Measurements from ENCODE around the gene MRAS. TPM values are rescaled to one million over a fixed set of nuclear protein-coding genes. Genes with fewer than 3 reads are reported as not detected.

Gene MRAS
- total RNA-seq, 1 donor from 2014 or later: not detected

DNA sequence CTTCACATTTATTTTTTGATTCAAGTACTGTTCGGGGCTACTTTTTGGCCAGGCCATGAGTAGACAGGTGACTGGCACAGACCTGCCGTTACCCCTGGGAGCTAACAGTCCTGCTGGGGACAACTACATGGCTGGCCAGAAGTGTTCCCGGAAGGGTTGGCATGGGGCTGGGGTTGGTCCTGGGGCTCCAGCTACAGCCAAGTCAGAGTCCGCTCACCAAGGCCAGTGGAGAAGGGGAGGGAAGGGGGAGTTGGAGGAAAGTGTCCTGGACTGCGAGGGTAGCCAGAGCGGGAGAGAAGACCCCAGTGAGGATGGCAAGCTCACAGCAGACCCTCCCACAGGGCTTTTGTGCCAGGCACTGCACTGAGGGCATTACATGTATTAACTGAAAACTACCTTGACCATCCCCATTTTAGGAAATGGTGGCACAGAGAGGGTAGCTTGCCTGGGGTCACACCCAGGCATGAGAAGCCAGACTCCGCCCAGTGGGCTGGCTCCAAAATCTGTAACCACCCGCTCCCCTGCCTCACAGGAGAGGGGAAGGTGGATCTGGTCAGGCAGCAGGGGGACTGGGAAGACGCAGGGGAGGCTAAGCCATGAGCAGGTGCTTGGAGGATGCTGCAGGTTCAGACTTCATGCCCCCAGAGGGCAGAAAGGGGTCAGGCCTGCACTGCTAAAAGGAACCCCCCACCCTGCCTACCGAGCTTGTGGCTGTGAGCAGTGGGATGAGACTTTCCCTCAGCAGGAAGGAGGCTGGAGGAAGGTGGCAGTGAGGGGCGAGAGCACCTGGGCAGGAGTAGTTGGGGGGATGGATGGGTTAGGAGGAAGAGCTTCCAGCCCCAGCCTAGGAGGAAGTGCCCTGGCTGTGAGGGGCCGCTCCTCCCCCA, 47.7 kb downstream of the MRAS start:
- no peaks in the 10 kb centered on the region for H3K36me3 Mint-ChIP-seq (ENCODE audit: low read depth)
- H3K27ac Mint-ChIP-seq: no peak overlapping the region
- no peak overlapping the region for H3K4me3 Mint-ChIP-seq
- intact Hi-C loops (cut with micrococcal nuclease): no loop called here
- DNase-seq: no peak
- no peaks in the 10 kb centered on the region for H3K4me1 Mint-ChIP-seq
- H3K9me3 Mint-ChIP-seq: no peaks in the 10 kb centered on the region
- H3K27me3 Mint-ChIP-seq: peaks cover 2% of the 10 kb centered on the region

- Mint-ChIP-seq H3K27me3 (peaks cover 5% of the 10 kb centered on the region), H3K9me3 (no peaks in the 10 kb centered on the region), H3K36me3 (ENCODE audit: low read depth) (no peaks in the 10 kb centered on the region), H3K27ac (no peak overlapping the region), H3K4me3 (no peak overlapping the region), H3K4me1 (no peaks in the 10 kb centered on the region)
- intact Hi-C loops (cut with micrococcal nuclease): no loop called here
- DNase-seq: no peak
These were observed 48.5 kb downstream of the MRAS start for GRCh38 chr3:138396752-138397410.

DNA sequence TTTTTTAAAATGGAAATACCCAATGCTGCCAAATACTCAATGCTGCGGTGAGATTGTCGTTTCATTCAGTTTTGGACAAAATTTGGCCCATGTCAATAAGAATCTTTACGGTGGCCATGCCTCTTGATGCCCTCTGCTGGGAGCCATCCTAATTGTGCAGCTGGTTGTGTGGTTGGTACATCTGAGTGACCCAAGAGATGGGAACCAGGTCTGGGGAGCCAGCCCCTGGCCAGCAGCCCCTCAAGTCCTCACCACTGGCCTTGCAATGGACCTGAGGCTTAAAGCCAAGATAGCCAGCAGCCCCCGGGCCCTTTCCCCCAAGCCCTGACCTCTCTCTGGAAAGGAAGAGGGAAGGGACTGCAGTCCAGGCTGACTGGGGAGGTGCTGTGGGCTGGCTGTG, 49.6 kb downstream of the MRAS start:
- peaks cover 3% of the 10 kb centered on the region for H3K27me3 Mint-ChIP-seq
- no peaks in the 10 kb centered on the region for H3K4me1 Mint-ChIP-seq
- no peaks in the 10 kb centered on the region for H3K9me3 Mint-ChIP-seq
- H3K4me3 Mint-ChIP-seq: no peak overlapping the region
- intact Hi-C loops (cut with micrococcal nuclease): no loop called here
- H3K27ac Mint-ChIP-seq: no peak overlapping the region
- H3K36me3 Mint-ChIP-seq (ENCODE audit: low read depth): no peaks in the 10 kb centered on the region
- DNase-seq: no peak

DNA sequence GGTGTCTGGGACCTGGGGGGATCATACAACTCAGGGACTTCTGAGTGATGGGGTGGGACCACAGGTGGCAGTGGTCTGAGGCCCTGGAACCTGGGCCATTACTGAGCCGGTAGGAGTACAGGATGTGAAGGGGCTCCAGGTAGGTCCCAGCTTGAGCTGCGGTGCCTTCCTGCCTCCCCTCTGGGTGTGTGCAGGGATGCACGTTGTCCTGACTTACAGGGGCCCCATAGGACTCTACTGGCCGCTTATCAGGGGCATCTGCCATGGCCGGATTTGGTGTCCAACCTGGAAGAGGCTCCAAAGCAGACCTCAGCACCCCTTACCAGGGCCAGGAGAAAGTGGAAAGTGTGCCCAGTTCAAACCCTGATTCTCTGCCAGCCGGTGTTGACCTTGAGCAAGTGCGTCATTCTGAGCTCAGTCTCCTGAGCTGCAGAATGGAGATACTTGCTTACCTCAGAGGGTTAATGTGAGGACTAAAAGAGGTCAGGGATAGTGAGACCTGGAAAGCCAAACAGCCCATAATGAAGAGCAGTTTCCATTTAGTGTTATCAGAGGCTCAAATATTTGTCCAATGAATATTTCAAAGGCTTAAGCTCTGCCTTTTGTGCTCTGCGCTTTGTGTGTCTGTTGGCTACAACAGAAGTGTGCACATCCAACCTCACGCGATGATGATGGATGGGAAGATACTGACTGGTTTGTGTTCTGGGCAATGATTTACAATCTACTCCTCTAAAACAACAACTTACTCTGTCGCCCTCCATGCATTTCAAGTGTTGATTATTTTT, 50.6 kb downstream of the MRAS start:
- intact Hi-C loops (cut with micrococcal nuclease): no loop called here
- H3K9me3 Mint-ChIP-seq: no peaks in the 10 kb centered on the region
- H3K4me3 Mint-ChIP-seq: no peak overlapping the region
- peaks cover 3% of the 10 kb centered on the region for H3K27me3 Mint-ChIP-seq
- H3K36me3 Mint-ChIP-seq (ENCODE audit: low read depth): no peaks in the 10 kb centered on the region
- no peak overlapping the region for H3K27ac Mint-ChIP-seq
- no peaks in the 10 kb centered on the region for H3K4me1 Mint-ChIP-seq
- no peak for DNase-seq

- Mint-ChIP-seq H3K9me3 (no peaks in the 10 kb centered on the region), H3K27me3 (peaks cover 3% of the 10 kb centered on the region), H3K4me3 (no peak overlapping the region), H3K4me1 (no peaks in the 10 kb centered on the region), H3K27ac (no peak overlapping the region), H3K36me3 (ENCODE audit: low read depth) (no peaks in the 10 kb centered on the region)
- no peak for DNase-seq
- intact Hi-C loops (cut with micrococcal nuclease): no loop called here
These were observed 51.4 kb downstream of the MRAS start for GRCh38 chr3:138399766-138400165.

GRCh38 chr3:138400651-138401070, 52.3 kb downstream of the MRAS start:
- Mint-ChIP-seq H3K27me3 (peaks cover 5% of the 10 kb centered on the region), H3K36me3 (ENCODE audit: low read depth) (no peaks in the 10 kb centered on the region), H3K27ac (no peak overlapping the region), H3K4me1 (no peaks in the 10 kb centered on the region), H3K9me3 (no peaks in the 10 kb centered on the region), H3K4me3 (no peak overlapping the region)
- DNase-seq: no peak
- intact Hi-C loops (cut with micrococcal nuclease): no loop called here

DNA sequence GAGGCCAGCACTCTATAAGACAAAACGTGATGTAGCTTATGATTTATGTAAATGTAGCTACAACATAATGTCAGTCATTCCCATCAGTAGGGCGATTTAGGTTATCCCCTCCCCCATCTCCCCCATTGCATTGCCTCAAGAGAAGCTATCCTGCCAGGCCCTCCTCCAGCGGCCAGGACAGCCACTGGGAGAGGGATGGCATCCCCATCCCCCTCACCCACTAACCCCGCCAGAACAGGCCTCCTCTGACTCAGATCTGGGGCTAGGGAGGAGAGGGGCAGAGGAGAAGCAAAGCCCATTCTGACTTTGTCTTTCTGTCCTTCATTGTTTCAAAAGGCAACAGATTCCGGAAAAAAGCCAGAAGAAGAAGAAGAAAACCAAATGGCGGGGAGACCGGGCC, 53.5 kb downstream of the MRAS start:
- Mint-ChIP-seq H3K9me3 (no peaks in the 10 kb centered on the region), H3K4me1 (no peaks in the 10 kb centered on the region), H3K27me3 (peaks cover 7% of the 10 kb centered on the region), H3K36me3 (ENCODE audit: low read depth) (no peaks in the 10 kb centered on the region), H3K4me3 (no peak overlapping the region), H3K27ac (no peak overlapping the region)
- DNase-seq: no peak
- intact Hi-C loops (cut with micrococcal nuclease): no loop called here

DNA sequence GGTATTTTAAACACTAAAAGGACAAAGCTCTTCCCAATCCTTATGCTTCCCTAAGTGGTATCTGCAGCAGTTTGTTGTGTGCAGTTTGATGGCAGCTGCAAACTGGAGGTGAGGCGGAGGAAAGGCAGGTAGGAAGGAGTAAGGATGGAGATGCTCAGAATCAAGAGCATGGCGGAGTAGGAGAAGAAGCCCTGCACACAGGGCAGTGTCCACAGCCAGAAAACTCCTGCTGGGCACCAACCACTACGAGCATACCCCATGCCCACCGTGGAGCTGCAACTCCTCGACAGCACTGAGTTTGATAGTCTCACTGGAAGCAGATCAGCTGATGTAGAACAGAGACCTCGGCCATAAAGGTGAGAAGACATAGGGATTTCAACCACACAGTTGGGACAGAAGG, 55.7 kb downstream of the MRAS start:
- Mint-ChIP-seq H3K4me1 (no peaks in the 10 kb centered on the region), H3K36me3 (ENCODE audit: low read depth) (no peaks in the 10 kb centered on the region), H3K27ac (no peak overlapping the region), H3K4me3 (no peak overlapping the region), H3K27me3 (peaks cover 13% of the 10 kb centered on the region), H3K9me3 (no peaks in the 10 kb centered on the region)
- no peak for DNase-seq
- intact Hi-C loops (cut with micrococcal nuclease): no loop called here

DNA sequence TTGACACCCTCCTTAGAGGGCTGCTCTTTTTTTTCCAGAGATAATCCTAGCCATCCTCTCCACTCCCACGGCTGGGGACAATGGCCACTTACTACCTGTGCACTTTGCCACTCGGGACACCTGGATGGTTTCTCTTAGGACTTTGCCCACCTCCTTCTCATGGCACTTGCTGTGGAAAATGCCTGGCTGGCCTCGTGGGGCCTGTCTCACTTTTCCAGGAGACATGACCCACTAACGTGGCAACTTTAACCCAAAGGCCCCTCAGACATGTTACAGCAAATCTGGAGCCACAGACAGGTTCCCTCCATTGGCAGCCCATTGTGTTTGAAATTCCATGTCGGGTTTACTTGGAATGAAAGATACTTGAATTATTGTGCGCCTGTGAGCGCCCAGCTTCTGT, 56.6 kb downstream of the MRAS start:
- Mint-ChIP-seq H3K4me3 (no peak overlapping the region), H3K36me3 (ENCODE audit: low read depth) (no peaks in the 10 kb centered on the region), H3K4me1 (no peaks in the 10 kb centered on the region), H3K27ac (no peak overlapping the region), H3K9me3 (no peaks in the 10 kb centered on the region), H3K27me3 (peaks cover 13% of the 10 kb centered on the region)
- intact Hi-C loops (cut with micrococcal nuclease): no loop called here
- no peak for DNase-seq

DNA sequence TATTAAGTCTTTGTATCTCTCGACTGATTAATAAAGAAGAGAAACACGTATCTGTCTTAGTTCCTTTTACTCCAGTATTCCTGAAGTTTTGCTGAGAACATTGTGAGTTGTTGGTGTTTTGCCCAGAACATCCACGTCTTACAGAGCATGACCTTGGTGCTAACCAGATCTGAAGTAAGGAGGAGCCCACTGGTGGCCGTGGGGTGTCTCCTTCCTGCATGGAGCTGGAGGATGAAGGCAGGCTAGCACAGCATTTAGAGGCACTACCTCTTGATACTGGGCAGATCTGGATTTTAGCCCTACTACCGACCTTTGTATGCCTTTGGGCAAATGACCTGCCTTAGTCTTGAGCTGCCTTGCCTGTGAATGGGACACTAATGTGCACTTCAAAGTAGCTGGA, 57.1 kb downstream of the MRAS start:
- no peak for DNase-seq
- intact Hi-C loops (cut with micrococcal nuclease): no loop called here
- no peak overlapping the region for H3K27ac Mint-ChIP-seq
- no peaks in the 10 kb centered on the region for H3K9me3 Mint-ChIP-seq
- H3K27me3 Mint-ChIP-seq: peaks cover 13% of the 10 kb centered on the region
- H3K36me3 Mint-ChIP-seq (ENCODE audit: low read depth): no peaks in the 10 kb centered on the region
- H3K4me1 Mint-ChIP-seq: no peaks in the 10 kb centered on the region
- no peak overlapping the region for H3K4me3 Mint-ChIP-seq

DNA sequence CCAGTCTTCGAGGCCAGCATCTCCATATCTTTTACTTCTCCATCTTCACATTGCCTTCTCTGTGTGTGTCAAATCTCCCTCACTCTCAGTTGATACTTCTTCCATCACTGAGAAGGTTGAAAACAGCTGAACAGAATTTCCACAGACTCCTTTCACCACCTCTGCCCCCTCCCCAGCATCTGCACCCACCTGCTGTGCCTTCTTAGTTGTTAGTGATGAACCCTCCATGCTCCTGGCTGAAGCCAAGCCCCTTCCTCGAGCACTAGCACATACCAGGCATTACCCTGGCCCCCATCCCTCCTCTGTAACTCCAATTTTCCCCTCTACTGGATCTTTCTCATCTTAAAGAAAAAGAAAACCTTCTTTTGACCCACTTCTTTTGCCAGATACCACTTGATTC, 58.2 kb downstream of the MRAS start:
- no peak overlapping the region for H3K4me3 Mint-ChIP-seq
- H3K36me3 Mint-ChIP-seq (ENCODE audit: low read depth): no peaks in the 10 kb centered on the region
- DNase-seq: no peak
- H3K27ac Mint-ChIP-seq: no peak overlapping the region
- no peaks in the 10 kb centered on the region for H3K4me1 Mint-ChIP-seq
- intact Hi-C loops (cut with micrococcal nuclease): no loop called here
- peaks cover 12% of the 10 kb centered on the region for H3K27me3 Mint-ChIP-seq
- no peaks in the 10 kb centered on the region for H3K9me3 Mint-ChIP-seq

- DNase-seq: no peak
- Mint-ChIP-seq H3K4me3 (no peak overlapping the region), H3K27me3 (peaks cover 10% of the 10 kb centered on the region), H3K4me1 (no peaks in the 10 kb centered on the region), H3K9me3 (no peaks in the 10 kb centered on the region), H3K36me3 (ENCODE audit: low read depth) (no peaks in the 10 kb centered on the region), H3K27ac (no peak overlapping the region)
- intact Hi-C loops (cut with micrococcal nuclease): no loop called here
These were observed 59.0 kb downstream of the MRAS start for GRCh38 chr3:138407236-138407907.

GRCh38 chr3:138408751-138409570, 60.6 kb downstream of the MRAS start:
- intact Hi-C loops (cut with micrococcal nuclease): no loop called here
- no peaks in the 10 kb centered on the region for H3K9me3 Mint-ChIP-seq
- H3K4me1 Mint-ChIP-seq: no peaks in the 10 kb centered on the region
- no peak for DNase-seq
- H3K36me3 Mint-ChIP-seq (ENCODE audit: low read depth): no peaks in the 10 kb centered on the region
- no peak overlapping the region for H3K27ac Mint-ChIP-seq
- H3K27me3 Mint-ChIP-seq: peaks cover 10% of the 10 kb centered on the region
- H3K4me3 Mint-ChIP-seq: no peak overlapping the region
